Effector memory CD4-positive, alpha-beta T cell (primary cell): Measurements from ENCODE around the gene DUX4.
"Not testable (repeated sequence)": the region's sequence is repeated elsewhere in the genome, so short reads cannot be mapped to it uniquely, and the experiment has no call there.

ENCODE experiments used
- DNase-seq, 3 donors: peaks; one replicate each; pipeline ENCODE4 v3.0.0-alpha.2; 2020
- H3K27ac ChIP-seq: 2 replicates; pipeline ENCODE4 v1.7.0; 2013; ENCODE audit warnings: mild to moderate bottlenecking, low read length, moderate library complexity; ENCODE audit not compliant: insufficient read depth, poor library complexity, severe bottlenecking
- H3K27me3 ChIP-seq: replicated peaks from 2 replicates; pipeline ENCODE4 v1.7.0; 2013; ENCODE audit warnings: mild to moderate bottlenecking, low read length; ENCODE audit not compliant: insufficient read depth, control insufficient read depth, poor library complexity, severe bottlenecking
- H3K36me3 ChIP-seq: 2 replicates; pipeline ENCODE4 v1.7.0; 2013; ENCODE audit warnings: mild to moderate bottlenecking, low read length, moderate library complexity; ENCODE audit not compliant: control insufficient read depth, insufficient read depth
- H3K4me1 ChIP-seq: 2 replicates; pipeline ENCODE4 v1.7.0; 2013; ENCODE audit warnings: low read length, mild to moderate bottlenecking; ENCODE audit not compliant: control insufficient read depth, insufficient read depth, poor library complexity, severe bottlenecking
- H3K4me3 ChIP-seq: 2 replicates; pipeline ENCODE4 v1.7.0; 2013; ENCODE audit warnings: low read length, low read depth, mild to moderate bottlenecking; ENCODE audit not compliant: insufficient read depth, poor library complexity, severe bottlenecking
- H3K9me3 ChIP-seq: 2 replicates; pipeline ENCODE4 v1.7.0; 2013; ENCODE audit warnings: mild to moderate bottlenecking, low read length, moderate library complexity; ENCODE audit not compliant: control insufficient read depth
- total RNA-seq, 3 donors: gene quantifications; one replicate each; lab custom pipeline; 2026; lab: John Stamatoyannopoulos, UW

The DUX4 gene
- 0 reads per million in 3 donors for total RNA-seq

GRCh38 chr4:190173428-190173827 is at the start of gene DUX4:
Gene DUX4, plus strand, starts transcription at chr4:190173774. Its CDS starts 0 bp downstream, at chr4:190173774.
- not testable (repeated sequence) for H3K9me3 ChIP-seq, H3K4me3 ChIP-seq, H3K4me1 ChIP-seq, H3K27me3 ChIP-seq, H3K27ac ChIP-seq, H3K36me3 ChIP-seq, DNase-seq

- H3K4me1 ChIP-seq, H3K36me3 ChIP-seq, H3K27ac ChIP-seq, H3K27me3 ChIP-seq, H3K9me3 ChIP-seq, H3K4me3 ChIP-seq, DNase-seq: not testable (repeated sequence)
Observed at GRCh38 chr4:190175436-190175835, 1.9 kb downstream of the DUX4 start.

- not testable (repeated sequence) for H3K27ac ChIP-seq
Observed at GRCh38 chr4:190177727-190178605, 4.4 kb downstream of the DUX4 start.

GRCh38 chr4:190178606-190178990 is 5.0 kb downstream of the DUX4 start:
- H3K4me1 ChIP-seq, H3K36me3 ChIP-seq, DNase-seq, H3K27ac ChIP-seq, H3K4me3 ChIP-seq, H3K27me3 ChIP-seq, H3K9me3 ChIP-seq: not testable (repeated sequence)

More at GRCh38 chr4:190177727-190178605, 4.4 kb downstream of the DUX4 start:
- H3K9me3 ChIP-seq, H3K36me3 ChIP-seq, H3K4me1 ChIP-seq, H3K27me3 ChIP-seq, DNase-seq, H3K4me3 ChIP-seq: not testable (repeated sequence)

- not testable (repeated sequence) for H3K27ac ChIP-seq, DNase-seq, H3K36me3 ChIP-seq, H3K27me3 ChIP-seq, H3K4me3 ChIP-seq, H3K4me1 ChIP-seq, H3K9me3 ChIP-seq
Observed at GRCh38 chr4:190179030-190179739, 5.6 kb downstream of the DUX4 start.

- H3K27ac ChIP-seq, H3K27me3 ChIP-seq, H3K4me1 ChIP-seq, H3K36me3 ChIP-seq, H3K9me3 ChIP-seq, H3K4me3 ChIP-seq, DNase-seq: not testable (repeated sequence)
Observed at GRCh38 chr4:190179740-190180094, 6.1 kb downstream of the DUX4 start.

GRCh38 chr4:190180947-190181346 is 7.4 kb downstream of the DUX4 start:
- DNase-seq, H3K27me3 ChIP-seq, H3K36me3 ChIP-seq, H3K4me1 ChIP-seq, H3K27ac ChIP-seq, H3K4me3 ChIP-seq, H3K9me3 ChIP-seq: not testable (repeated sequence)

GRCh38 chr4:190181481-190182100 is 8.0 kb downstream of the DUX4 start:
- not testable (repeated sequence) for DNase-seq, H3K4me1 ChIP-seq, H3K9me3 ChIP-seq, H3K27ac ChIP-seq, H3K27me3 ChIP-seq, H3K4me3 ChIP-seq, H3K36me3 ChIP-seq

GRCh38 chr4:190203510-190203909 is 29.9 kb downstream of the DUX4 start:
- not testable (repeated sequence) for H3K36me3 ChIP-seq, DNase-seq, H3K4me3 ChIP-seq, H3K27ac ChIP-seq, H3K9me3 ChIP-seq, H3K4me1 ChIP-seq, H3K27me3 ChIP-seq
